GM21576 (cell line): Measurements from ENCODE around the gene LBHD2.

Experiments used
- ATAC-seq: cut with Tn5 transposase; IDR thresholded peaks from one replicate; pipeline ENCODE4 v1.9.1; 2021; ENCODE audit warnings: mild to moderate bottlenecking, moderate library complexity; ENCODE audit not compliant: unreplicated experiment

LBHD2 gene

GRCh38 chr14:103067231-103067954, 16.6 kb upstream of the LBHD2 start:
- no peak for ATAC-seq

GRCh38 chr14:103068351-103069073, 15.5 kb upstream of the LBHD2 start:
- ATAC-seq = no peak

GRCh38 chr14:103070263-103070885, 13.6 kb upstream of the LBHD2 start:
- ATAC-seq = no peak

GRCh38 chr14:103070971-103071542, 13.0 kb upstream of the LBHD2 start:
- ATAC-seq = no peak

- ATAC-seq = no peak
These were observed 12.3 kb upstream of the LBHD2 start for GRCh38 chr14:103071544-103072251.

GRCh38 chr14:103072595-103073366, 11.2 kb upstream of the LBHD2 start:
- ATAC-seq = no peak

- ATAC-seq = no peak
These were observed 10.6 kb upstream of the LBHD2 start for GRCh38 chr14:103073367-103073875.

GRCh38 chr14:103073876-103074728, 9.9 kb upstream of the LBHD2 start:
- no peak for ATAC-seq

- no peak for ATAC-seq
These were observed 9.2 kb upstream of the LBHD2 start for GRCh38 chr14:103074729-103075367.

GRCh38 chr14:103078420-103078749, 5.6 kb upstream of the LBHD2 start:
- ATAC-seq = peak; percentile 48

GRCh38 chr14:103078860-103079587, 5.0 kb upstream of the LBHD2 start:
- no peak for ATAC-seq

- ATAC-seq = no peak
These were observed 2.1 kb upstream of the LBHD2 start for GRCh38 chr14:103081951-103082350.

GRCh38 chr14:103085106-103086091, 1.4 kb downstream of the LBHD2 start:
- no peak for ATAC-seq

- ATAC-seq = no peak
These were observed 2.8 kb downstream of the LBHD2 start for GRCh38 chr14:103086771-103087342.

- ATAC-seq = no peak
These were observed 3.4 kb downstream of the LBHD2 start for GRCh38 chr14:103087343-103087835.

GRCh38 chr14:103088921-103089320, 4.9 kb downstream of the LBHD2 start:
- ATAC-seq = no peak
